Testis (tissue), 3 donors: ENCODE results near the gene RHOBTB3. TPM values are rescaled to one million over a fixed set of nuclear protein-coding genes. Genes with fewer than 3 reads are reported as not detected.

ENCODE experiments used
- DNase-seq: peaks from one replicate; pipeline ENCODE4 v3.0.0-alpha.2; 2019
- H3K27ac ChIP-seq, 2 donors: fragments of 200-600 bp; sonication (generic); one replicate each; pipeline ENCODE4 v1.5.1; 2019
- H3K27me3 ChIP-seq: fragments of 200-600 bp; sonication (generic); one replicate; pipeline ENCODE4 v1.5.1; 2019
- H3K36me3 ChIP-seq: fragments of 200-600 bp; sonication (generic); one replicate; pipeline ENCODE4 v1.5.1; 2017; ENCODE audit warnings: low read depth; ENCODE audit errors: missing control alignments
- H3K4me1 ChIP-seq: fragments of 200-600 bp; sonication (generic); one replicate; pipeline ENCODE4 v1.5.1; 2019
- H3K4me3 ChIP-seq, 2 donors: fragments of 200-600 bp; sonication (generic); one replicate each; pipeline ENCODE4 v1.5.1; 2017 to 2019
- H3K9me3 ChIP-seq: fragments of 200-600 bp; sonication (generic); one replicate; pipeline ENCODE4 v1.5.1; 2017
- POLR2A ChIP-seq: fragments of 450-650 bp; IDR thresholded peaks from one replicate; pipeline ENCODE4 v1.6.1; 2017; ENCODE audit warnings: antibody characterized with exemption, mild to moderate bottlenecking, moderate library complexity
- WGBS, 2 donors: methylation state at CpG; one replicate each; pipeline ENCODE4 v1.1.5; 2018; 5-methylcytosine and 5-hydroxymethylcytosine counted together
- intact Hi-C: fragments of 100-400 bp; cut with DNase I; formaldehyde crosslinking; loops from one replicate; pipeline ENCODE4 v1.15.1; 2023; ENCODE audit warnings: low total_unique reads
- polyA plus RNA-seq: library from polyadenylated mRNA; stranded (reverse); fragments of 350-450 nt; fragmentation: Illumina TruSeq; extraction: RNeasy Lipid Tissue Mini Kit (QIAGEN cat#74804); gene quantifications from one replicate; pipeline ENCODE4 v1.2.3, GENCODE V29; 2014; ENCODE audit warnings: low read depth, low replicate concordance; ENCODE audit not compliant: insufficient read depth
- total RNA-seq, 2 donors: library from RNA; depleted of rRNA; stranded (reverse); fragments of >200 nt; gene quantifications; one replicate each; pipeline ENCODE4 v1.2.3, GENCODE V29; 2016
- TF ChIP-seq, protein P1 (sequence below), 3 experiments: fragments of 450-650 bp in 2 of 3; fragments of 200-600 bp in 1 of 3; sonication (generic) in 1 of 3; IDR thresholded peaks; one replicate each; pipeline ENCODE4 v1.5.1; 2016 to 2019; ENCODE audit warnings: antibody characterized with exemption in 3 of 3, mild to moderate bottlenecking in 2 of 3, moderate library complexity in 1 of 3

RHOBTB3 gene
- total and polyA plus RNA-seq, 3 donors from 2014 or later, result 44.1 to 190 (median 163) TPM

DNA sequence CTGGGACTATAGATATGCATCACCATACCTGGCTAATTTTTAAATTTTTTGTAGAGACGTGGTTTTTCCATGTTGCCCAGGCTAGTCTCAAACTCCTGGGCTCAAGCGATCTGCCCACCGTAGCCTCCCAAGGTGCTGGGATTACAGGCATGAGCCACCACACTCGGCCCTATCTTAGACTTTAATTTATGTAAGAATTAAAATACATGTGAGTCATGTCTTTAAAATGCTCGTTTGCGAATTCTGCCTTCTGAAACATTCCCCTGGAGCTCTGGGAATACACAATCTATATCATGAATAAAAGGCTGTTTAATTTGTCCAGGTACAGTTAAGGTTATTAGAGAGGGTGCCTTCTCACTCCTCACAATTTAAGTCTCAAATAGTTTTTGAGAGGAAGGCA is 32.8 kb downstream of the RHOBTB3 start:
- intact Hi-C loops, result no loop called here
- no peak overlapping the region for H3K27ac ChIP-seq
- no peaks in the 10 kb centered on the region for H3K36me3 ChIP-seq
- no peak for DNase-seq
- no peaks in the 10 kb centered on the region for H3K27me3 ChIP-seq
- WGBS, 2 donors, result 91 to 95% methylated on average over 6 of the region's 6 CpGs
- TF ChIP-seq, protein P1, sequence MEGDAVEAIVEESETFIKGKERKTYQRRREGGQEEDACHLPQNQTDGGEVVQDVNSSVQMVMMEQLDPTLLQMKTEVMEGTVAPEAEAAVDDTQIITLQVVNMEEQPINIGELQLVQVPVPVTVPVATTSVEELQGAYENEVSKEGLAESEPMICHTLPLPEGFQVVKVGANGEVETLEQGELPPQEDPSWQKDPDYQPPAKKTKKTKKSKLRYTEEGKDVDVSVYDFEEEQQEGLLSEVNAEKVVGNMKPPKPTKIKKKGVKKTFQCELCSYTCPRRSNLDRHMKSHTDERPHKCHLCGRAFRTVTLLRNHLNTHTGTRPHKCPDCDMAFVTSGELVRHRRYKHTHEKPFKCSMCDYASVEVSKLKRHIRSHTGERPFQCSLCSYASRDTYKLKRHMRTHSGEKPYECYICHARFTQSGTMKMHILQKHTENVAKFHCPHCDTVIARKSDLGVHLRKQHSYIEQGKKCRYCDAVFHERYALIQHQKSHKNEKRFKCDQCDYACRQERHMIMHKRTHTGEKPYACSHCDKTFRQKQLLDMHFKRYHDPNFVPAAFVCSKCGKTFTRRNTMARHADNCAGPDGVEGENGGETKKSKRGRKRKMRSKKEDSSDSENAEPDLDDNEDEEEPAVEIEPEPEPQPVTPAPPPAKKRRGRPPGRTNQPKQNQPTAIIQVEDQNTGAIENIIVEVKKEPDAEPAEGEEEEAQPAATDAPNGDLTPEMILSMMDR (IDR thresholded peaks at IDR 0.05), result no peak
- TF ChIP-seq POLR2A, result no peak
- H3K4me3 ChIP-seq, result no peak overlapping the region
- H3K9me3 ChIP-seq, result no peaks in the 10 kb centered on the region
- H3K4me1 ChIP-seq, result peaks cover 24% of the 10 kb centered on the region

DNA sequence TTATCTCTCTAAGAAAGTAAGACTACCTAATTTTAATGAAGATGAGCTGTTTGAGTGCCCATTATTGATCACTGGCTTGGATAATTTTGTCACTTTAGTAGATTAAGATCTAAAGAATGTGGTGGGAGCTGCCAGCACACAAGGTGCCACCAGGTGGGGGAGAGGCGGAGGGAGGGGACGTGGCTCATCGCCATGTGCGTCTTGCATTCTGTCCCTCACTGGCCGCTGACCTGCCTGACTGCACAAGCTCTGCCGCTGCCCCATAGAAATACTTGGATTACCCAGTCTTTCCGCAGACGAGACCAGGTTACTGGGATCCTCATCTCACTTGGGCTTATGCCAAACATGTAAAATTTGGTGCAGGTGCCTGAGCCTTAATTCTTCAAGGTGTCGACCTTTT is 37.6 kb downstream of the RHOBTB3 start:
- Histone ChIP-seq H3K4me1 (peaks cover 16% of the 10 kb centered on the region), H3K36me3 (no peaks in the 10 kb centered on the region), H3K27me3 (no peaks in the 10 kb centered on the region), H3K27ac (peak overlapping the region; percentile 44 to 78), H3K9me3 (no peaks in the 10 kb centered on the region), H3K4me3 (no peak overlapping the region)
- intact Hi-C loops, result no loop called here
- peak; percentile 40 for DNase-seq
- TF ChIP-seq, protein P1 (IDR thresholded peaks at IDR 0.05), result no peak
- WGBS, 2 donors, result 73 to 75% methylated on average over 9 of the region's 9 CpGs

DNA sequence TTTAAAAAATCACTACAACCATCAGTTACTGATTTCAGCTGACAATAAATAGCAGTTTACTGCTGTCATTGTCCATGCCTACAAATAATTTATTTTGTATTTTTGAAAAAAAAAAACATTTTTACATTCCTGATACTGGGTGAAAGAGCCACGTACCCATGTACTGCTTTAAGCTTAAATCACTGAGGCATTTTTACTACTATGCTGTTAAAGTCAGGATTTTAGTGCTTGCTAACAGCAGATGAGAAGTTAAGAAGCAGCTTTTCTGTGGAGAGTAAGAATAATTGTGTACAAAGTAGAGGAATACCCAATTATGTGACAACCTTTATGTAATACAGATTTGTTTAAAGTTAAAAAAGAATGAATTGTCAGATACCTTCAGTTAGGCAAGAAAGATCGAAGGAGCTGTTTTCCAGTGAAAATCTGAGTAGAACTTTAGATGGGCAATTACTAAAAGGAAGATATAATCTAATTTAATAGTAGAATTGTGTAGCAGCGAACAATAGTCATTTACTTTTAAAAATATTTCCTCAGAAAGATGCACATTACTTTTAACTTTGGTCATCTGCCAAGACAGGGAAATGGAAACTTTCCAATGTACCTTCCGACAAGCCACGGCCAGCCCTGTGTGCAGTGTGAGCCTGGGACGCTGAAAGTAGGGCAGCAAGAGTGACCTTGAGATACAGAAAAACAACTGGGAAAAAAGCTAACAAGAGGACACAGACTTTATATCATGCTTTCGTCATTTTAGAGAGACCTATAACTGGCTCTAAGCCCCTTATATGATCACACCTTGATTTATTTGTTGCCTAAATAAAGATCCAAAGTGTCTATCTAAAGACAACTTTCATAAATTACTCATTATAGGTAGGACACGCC is 39.9 kb downstream of the RHOBTB3 start:
- Histone ChIP-seq H3K36me3 (no peaks in the 10 kb centered on the region), H3K27me3 (no peaks in the 10 kb centered on the region), H3K4me1 (peaks cover 16% of the 10 kb centered on the region), H3K27ac (peak overlapping the region; percentile 44 to 78), H3K4me3 (no peak overlapping the region), H3K9me3 (no peaks in the 10 kb centered on the region)
- peak; percentile 82 for DNase-seq
- TF ChIP-seq, protein P1 (IDR thresholded peaks at IDR 0.05), result no peak
- no peak for TF ChIP-seq POLR2A
- 28 to 44% methylated on average over 8 of the region's 8 CpGs for WGBS, 2 donors
- intact Hi-C loops, result no loop called here

DNA sequence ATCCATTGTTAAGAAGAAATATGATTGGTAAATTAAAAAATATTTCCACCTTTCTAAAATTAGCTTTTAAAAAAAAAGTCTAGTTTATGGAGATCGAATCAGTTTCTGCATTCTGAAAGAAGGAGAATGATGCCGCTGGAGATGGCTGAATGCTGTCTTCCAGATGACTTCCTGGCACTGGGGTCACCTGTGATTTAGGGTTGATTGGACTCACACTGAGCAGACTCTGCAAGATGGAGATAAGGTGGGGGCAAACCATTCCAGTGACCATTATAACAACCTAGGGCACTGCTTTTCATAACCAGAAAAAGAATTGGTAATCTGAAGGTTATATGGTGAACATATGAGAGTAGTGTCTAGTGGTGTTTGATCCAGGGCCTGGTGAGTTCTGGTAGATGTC is 40.8 kb downstream of the RHOBTB3 start:
- Histone ChIP-seq H3K4me3 (no peak overlapping the region), H3K36me3 (no peaks in the 10 kb centered on the region), H3K4me1 (peaks cover 16% of the 10 kb centered on the region), H3K27ac (peak overlapping the region; percentile 44 to 78), H3K9me3 (no peaks in the 10 kb centered on the region), H3K27me3 (no peaks in the 10 kb centered on the region)
- intact Hi-C loops, result no loop called here
- no peak for DNase-seq
- 76 to 89% methylated on average over 2 of the region's 2 CpGs for WGBS, 2 donors
- TF ChIP-seq, protein P1 (IDR thresholded peaks at IDR 0.05), result no peak
- no peak for TF ChIP-seq POLR2A
